ENCODE data around the gene MTA1.
A peak's percentile ranks its signal among the peaks of the same experiment; 100 is the strongest.

The MTA1 gene

GRCh38 chr14:105487986-105488777 lies 68.6 kb downstream of the MTA1 start:
- H3K4me3 Mint-ChIP-seq: no peak overlapping the region
- peaks cover 54% of the 10 kb centered on the region for H3K27me3 Mint-ChIP-seq (ENCODE audit: low read depth, poor library complexity)
- no peaks in the 10 kb centered on the region for H3K36me3 Mint-ChIP-seq (ENCODE audit: low read depth)
- H3K9me3 Mint-ChIP-seq: no peaks in the 10 kb centered on the region
- H3K4me1 Mint-ChIP-seq: peaks cover 23% of the 10 kb centered on the region
- no peak for DNase-seq
- no peak for TF ChIP-seq CTCF (IDR thresholded peaks at IDR 0.05)
- H3K27ac Mint-ChIP-seq: no peak overlapping the region

GRCh38 chr14:105488781-105489541 lies 69.3 kb downstream of the MTA1 start:
- Mint-ChIP-seq H3K9me3 (no peaks in the 10 kb centered on the region), H3K27ac (no peak overlapping the region), H3K27me3 (ENCODE audit: low read depth, poor library complexity) (peaks cover 49% of the 10 kb centered on the region), H3K4me1 (peaks cover 23% of the 10 kb centered on the region), H3K36me3 (ENCODE audit: low read depth) (no peaks in the 10 kb centered on the region), H3K4me3 (peak overlapping the region; percentile 79)
- no peak for TF ChIP-seq CTCF (IDR thresholded peaks at IDR 0.05)
- peak; percentile 16 for DNase-seq

DNA sequence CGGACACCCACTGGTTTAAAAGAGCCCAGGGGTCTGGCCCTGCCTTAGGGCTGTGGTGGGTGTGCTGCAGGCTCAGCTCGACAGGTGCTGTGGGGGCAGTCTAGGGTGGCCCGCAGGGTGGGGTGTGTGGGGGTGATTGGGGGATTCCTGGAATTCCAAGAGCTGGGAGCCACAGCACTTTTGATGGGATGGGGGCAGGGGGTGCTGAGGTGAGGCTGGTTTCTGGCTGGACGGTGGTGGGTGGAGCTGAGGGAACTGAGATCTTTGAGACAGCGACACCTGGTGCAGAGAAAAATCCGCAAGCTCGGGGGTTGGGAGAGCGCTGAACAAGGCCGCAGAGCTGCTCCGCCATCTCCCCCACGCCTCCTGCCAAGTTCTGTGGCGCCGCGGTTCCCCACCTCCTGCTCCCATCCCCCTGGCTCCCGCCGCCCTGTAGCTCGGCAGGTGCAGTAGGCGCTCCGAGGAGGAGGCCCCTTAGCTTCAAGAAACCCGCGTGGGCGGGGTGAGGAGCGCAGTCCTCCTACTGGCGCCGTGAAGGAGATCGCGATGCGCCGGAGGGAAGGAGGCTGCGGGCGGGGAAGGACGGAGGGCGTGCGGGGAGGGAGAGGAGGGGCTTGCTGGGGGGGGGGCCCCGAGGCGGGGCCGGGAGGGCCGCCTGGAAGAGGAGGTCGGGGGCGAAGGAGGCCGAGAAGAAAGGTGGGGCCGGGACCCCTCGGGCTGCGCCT lies 70.1 kb downstream of the MTA1 start:
- Mint-ChIP-seq H3K36me3 (ENCODE audit: low read depth) (no peaks in the 10 kb centered on the region), H3K9me3 (no peaks in the 10 kb centered on the region), H3K27ac (peak overlapping the region; percentile 64), H3K27me3 (ENCODE audit: low read depth, poor library complexity) (peaks cover 41% of the 10 kb centered on the region), H3K4me1 (peaks cover 18% of the 10 kb centered on the region), H3K4me3 (peak overlapping the region; percentile 79)
- peak; percentile 83 for DNase-seq
- peak; percentile 40 for TF ChIP-seq CTCF (IDR thresholded peaks at IDR 0.05)

DNA sequence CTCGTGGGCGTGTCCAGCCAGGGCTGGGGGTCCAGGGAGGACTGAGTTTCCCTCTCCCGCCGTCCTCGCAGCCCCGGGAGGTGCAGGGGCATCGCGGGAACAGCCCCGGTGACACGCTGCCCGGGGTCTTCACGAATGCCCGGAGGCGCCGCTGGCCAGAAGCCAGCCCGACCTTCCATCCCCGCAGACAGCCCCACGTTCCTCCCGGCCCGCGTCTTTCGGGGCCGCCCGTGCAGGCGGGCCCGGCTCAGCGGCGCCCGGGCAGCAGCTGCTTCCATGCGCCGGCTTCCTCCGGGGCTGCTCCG lies 70.6 kb downstream of the MTA1 start:
- DNase-seq: no peak
- H3K4me3 Mint-ChIP-seq: peak overlapping the region; percentile 79
- peaks cover 17% of the 10 kb centered on the region for H3K4me1 Mint-ChIP-seq
- no peaks in the 10 kb centered on the region for H3K36me3 Mint-ChIP-seq (ENCODE audit: low read depth)
- no peak overlapping the region for H3K27ac Mint-ChIP-seq
- peaks cover 36% of the 10 kb centered on the region for H3K27me3 Mint-ChIP-seq (ENCODE audit: low read depth, poor library complexity)
- no peaks in the 10 kb centered on the region for H3K9me3 Mint-ChIP-seq
- TF ChIP-seq CTCF (IDR thresholded peaks at IDR 0.05): no peak

DNA sequence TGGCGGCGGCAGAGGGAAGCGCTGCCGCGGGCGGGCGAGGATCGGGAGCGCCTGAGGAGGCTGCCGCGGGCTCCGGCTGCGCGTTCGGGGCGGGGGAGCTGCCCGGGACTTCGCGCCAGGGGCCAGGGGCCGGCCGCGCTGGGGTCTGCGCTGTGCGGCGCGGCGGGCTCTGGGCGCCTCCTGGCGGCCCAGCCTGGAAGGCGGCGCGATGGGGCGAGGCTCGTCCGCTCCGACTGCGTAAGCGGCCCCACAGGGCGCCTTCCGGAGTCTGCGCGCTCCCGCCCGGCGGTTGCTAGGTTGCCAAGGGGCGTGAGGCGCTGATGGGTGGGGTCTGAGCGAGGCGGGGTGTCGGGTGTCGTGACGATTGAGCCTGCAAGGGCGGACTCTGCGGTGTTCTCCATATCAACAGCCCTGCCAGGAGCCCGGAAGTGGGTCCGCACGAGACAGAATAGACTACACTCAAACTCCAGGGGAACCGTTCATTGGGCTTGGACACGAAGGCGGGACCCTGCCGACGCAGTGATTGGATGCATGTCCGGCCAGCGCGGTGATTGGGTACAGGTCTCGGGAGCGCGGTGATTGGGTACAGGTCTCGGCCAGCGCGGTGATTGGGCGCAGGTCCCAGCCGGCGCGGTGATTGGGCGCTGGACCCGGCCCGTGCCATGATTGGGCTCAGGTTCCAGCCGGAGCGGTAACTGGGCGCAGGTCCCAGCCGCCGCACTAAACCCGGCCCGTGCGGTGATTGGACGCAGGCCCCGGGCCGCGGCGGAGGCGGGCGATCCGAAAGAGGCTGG lies 71.1 kb downstream of the MTA1 start, which contains the start of gene TEDC1:
Gene TEDC1, plus strand, starts transcription at position 675 of the 794 bp plus-strand sequence. CDS start 130 bp downstream, outside the sequence.
- Mint-ChIP-seq H3K36me3 (ENCODE audit: low read depth) (no peaks in the 10 kb centered on the region), H3K4me1 (peaks cover 15% of the 10 kb centered on the region), H3K4me3 (peak within 1 kb of the TSS; percentile 88), H3K27ac (peak within 1 kb of the TSS; percentile 75), H3K27me3 (ENCODE audit: low read depth, poor library complexity) (peaks cover 31% of the 10 kb centered on the region), H3K9me3 (no peaks in the 10 kb centered on the region)
- peak; percentile 97 for DNase-seq
- peak; percentile 44 for TF ChIP-seq CTCF (IDR thresholded peaks at IDR 0.05)
